Transverse colon (tissue), 4 donors: Measurements from ENCODE around the gene GPR137C.

Source experiments
- CTCF ChIP-seq, 5 experiments: fragments of 200-600 bp in 3 of 5; fragments of 450-650 bp in 2 of 5; sonication (generic) in 3 of 5; IDR thresholded peaks; 1 replicate in 2 of 5; 2 replicates in 3 of 5; pipeline ENCODE4 v1.5.1; 2016 to 2017; ENCODE audit warnings: antibody characterized with exemption in 5 of 5, inconsistent platforms in 3 of 5, mild to moderate bottlenecking in 2 of 5, moderate library complexity in 1 of 5
- EP300 ChIP-seq: sonication (generic); formaldehyde crosslinking; IDR thresholded peaks from one replicate; pipeline ENCODE4 v1.6.1; 2017; ENCODE audit warnings: antibody characterized with exemption, low read depth
- POLR2A ChIP-seq: fragments of 450-650 bp; IDR thresholded peaks from one replicate; pipeline ENCODE4 v1.6.1; 2016; ENCODE audit warnings: antibody characterized with exemption, mild to moderate bottlenecking, moderate library complexity
- POLR2AphosphoS5 ChIP-seq, 3 donors: sonication (generic); formaldehyde crosslinking; IDR thresholded peaks; one replicate each; pipeline ENCODE4 v1.6.1; 2016; ENCODE audit warnings: antibody characterized with exemption in 3 of 3

DNA sequence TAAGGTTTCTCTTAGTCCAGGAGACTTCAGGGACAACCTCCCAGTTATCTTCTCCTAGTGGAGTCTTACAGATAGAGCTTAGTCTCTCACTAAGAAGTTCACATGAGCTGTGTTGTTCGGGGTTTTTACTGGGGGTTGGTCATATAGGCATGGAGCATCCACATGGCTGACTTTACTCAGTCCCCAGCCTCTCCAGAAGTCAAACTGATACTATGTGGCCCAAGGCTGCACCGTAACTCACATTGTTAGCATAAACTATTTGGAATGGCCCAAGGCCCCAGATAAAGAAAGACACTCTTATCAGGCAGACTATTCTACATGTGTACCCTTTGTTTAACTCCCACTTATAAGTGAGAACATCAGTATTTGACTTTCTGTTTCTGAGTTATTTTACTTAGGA is 23.2 kb downstream of the GPR137C start:
- no peak for TF ChIP-seq CTCF (IDR thresholded peaks at IDR 0.05)
- no peak for TF ChIP-seq POLR2A
- TF ChIP-seq POLR2AphosphoS5 (IDR thresholded peaks at IDR 0.05) = no peak
- TF ChIP-seq EP300 = no peak
